ENCODE results near the gene NDUFAF8. TPM values are rescaled to one million over a fixed set of nuclear protein-coding genes. Genes with fewer than 3 reads are reported as not detected.

The NDUFAF8 gene
- total RNA-seq, 2 experiments from 2014 or later = 72.3 to 75.4 TPM

GRCh38 chr17:81258292-81258691 is 19.2 kb downstream of the NDUFAF8 start:
- Mint-ChIP-seq H3K4me3 (no peak overlapping the region), H3K27ac (no peak overlapping the region), H3K36me3 (ENCODE audit: low read depth) (peaks cover 4% of the 10 kb centered on the region), H3K4me1 (ENCODE audit: low read depth) (peaks cover 4% of the 10 kb centered on the region), H3K9me3 (no peaks in the 10 kb centered on the region), H3K27me3 (no peaks in the 10 kb centered on the region)
- CTCF ChIA-PET = no interaction called here
- DNase-seq (no peak), ATAC-seq (no peak)
- no peak for TF ChIP-seq CTCF (IDR thresholded peaks at IDR 0.05)
- POLR2A ChIA-PET = interaction anchor here (1.0 kb wide), 1 partner anchor 228 kb away, joined by 3 read pairs; no protein-coding TSS in a partner anchor
- intact Hi-C loops (cut with micrococcal nuclease) = no loop called here

- no peak for TF ChIP-seq CTCF (IDR thresholded peaks at IDR 0.05)
- H3K4me1 Mint-ChIP-seq (ENCODE audit: low read depth) = no peaks in the 10 kb centered on the region
- no peaks in the 10 kb centered on the region for H3K9me3 Mint-ChIP-seq
- ATAC-seq (no peak), DNase-seq (no peak)
- no peak overlapping the region for H3K4me3 Mint-ChIP-seq
- H3K36me3 Mint-ChIP-seq (ENCODE audit: low read depth) = no peaks in the 10 kb centered on the region
- no peak overlapping the region for H3K27ac Mint-ChIP-seq
- no peaks in the 10 kb centered on the region for H3K27me3 Mint-ChIP-seq
- ChIA-PET CTCF (no interaction called here), POLR2A (interaction anchor here (1.0 kb wide), 1 partner anchor 227 kb away, joined by 3 read pairs; no protein-coding TSS in a partner anchor)
- intact Hi-C loops (cut with micrococcal nuclease) = no loop called here
These were observed 20.0 kb downstream of the NDUFAF8 start for GRCh38 chr17:81259058-81259605.

GRCh38 chr17:81260171-81260570 is 21.1 kb downstream of the NDUFAF8 start:
- ChIA-PET POLR2A (interaction anchor here (1.2 kb wide), 1 partner anchor 274 kb away, joined by 3 read pairs; no protein-coding TSS in a partner anchor), CTCF (no interaction called here)
- no peak overlapping the region for H3K27ac Mint-ChIP-seq
- H3K27me3 Mint-ChIP-seq = no peaks in the 10 kb centered on the region
- intact Hi-C loops (cut with micrococcal nuclease) = no loop called here
- DNase-seq = no peak
- ATAC-seq = no peak
- H3K4me1 Mint-ChIP-seq (ENCODE audit: low read depth) = no peaks in the 10 kb centered on the region
- no peak overlapping the region for H3K4me3 Mint-ChIP-seq
- no peaks in the 10 kb centered on the region for H3K36me3 Mint-ChIP-seq (ENCODE audit: low read depth)
- H3K9me3 Mint-ChIP-seq = no peaks in the 10 kb centered on the region
- TF ChIP-seq CTCF (IDR thresholded peaks at IDR 0.05) = no peak

- intact Hi-C loops (cut with micrococcal nuclease) = no loop called here
- CTCF ChIA-PET = no interaction called here
These were observed 21.5 kb downstream of the NDUFAF8 start for GRCh38 chr17:81260641-81261040.

More at GRCh38 chr17:81260641-81261040, 21.5 kb downstream of the NDUFAF8 start:
- ATAC-seq = no peak
- Mint-ChIP-seq H3K36me3 (ENCODE audit: low read depth) (peaks cover 2% of the 10 kb centered on the region), H3K27me3 (no peaks in the 10 kb centered on the region), H3K9me3 (no peaks in the 10 kb centered on the region), H3K27ac (no peak overlapping the region), H3K4me3 (no peak overlapping the region), H3K4me1 (ENCODE audit: low read depth) (no peaks in the 10 kb centered on the region)
- no peak for DNase-seq
- TF ChIP-seq CTCF (IDR thresholded peaks at IDR 0.05) = no peak
- POLR2A ChIA-PET = interaction anchor here (0.9 to 1.2 kb wide), 2 partner anchors 11 to 273 kb away, joined by 3 to 4 read pairs; no protein-coding TSS in a partner anchor
